Endometrial microvascular endothelial cells (primary cell): ENCODE results near the gene MOV10. TPM values are rescaled to one million over a fixed set of nuclear protein-coding genes. Genes with fewer than 3 reads are reported as not detected.
"Not testable (repeated sequence)": the region's sequence is repeated elsewhere in the genome, so short reads cannot be mapped to it uniquely, and the experiment has no call there.

Experiments
- in situ Hi-C: cut with HindIII; loops from 2 replicates; pipeline ENCODE4 v1.10.0; 2017; ENCODE audit warnings: low sequenced_read_pairs, low pct_unique_long_range_greater_than_20kb; ENCODE audit errors: inconsistent ontology term
- total RNA-seq: library from RNA; depleted of rRNA; stranded (reverse); fragments of >200 nt; gene quantifications from one replicate; pipeline ENCODE4 v1.2.3, GENCODE V29; 2015; ENCODE audit errors: inconsistent ontology term

MOV10 gene
- 44.3 TPM for total RNA-seq

GRCh38 chr1:112674440-112674985 lies at the start of gene MOV10:
Gene MOV10, plus strand, starts transcription at chr1:112674659. Its CDS starts 254 bp downstream, at chr1:112674913.
- in situ Hi-C loops, result no loop called here

- in situ Hi-C loops, result no loop called here
Measured at GRCh38 chr1:112625696-112626095, 48.8 kb upstream of the MOV10 start.

GRCh38 chr1:112626193-112626592 lies 48.3 kb upstream of the MOV10 start:
- in situ Hi-C loops, result no loop called here

GRCh38 chr1:112626887-112627286 lies 47.6 kb upstream of the MOV10 start:
- in situ Hi-C loops, result no loop called here

- in situ Hi-C loops, result no loop called here
Measured at GRCh38 chr1:112628516-112628915, 45.9 kb upstream of the MOV10 start.

- in situ Hi-C loops, result no loop called here
Measured at GRCh38 chr1:112629256-112629655, 45.2 kb upstream of the MOV10 start.

GRCh38 chr1:112633628-112634027 lies 40.8 kb upstream of the MOV10 start:
- in situ Hi-C loops, result no loop called here

GRCh38 chr1:112634367-112634766 lies 40.1 kb upstream of the MOV10 start:
- in situ Hi-C loops, result no loop called here

- in situ Hi-C loops, result no loop called here
Measured at GRCh38 chr1:112636056-112636455, 38.4 kb upstream of the MOV10 start.

GRCh38 chr1:112636597-112637253 lies 37.7 kb upstream of the MOV10 start:
- in situ Hi-C loops, result no loop called here

- in situ Hi-C loops, result no loop called here
Measured at GRCh38 chr1:112637254-112638109, 37.0 kb upstream of the MOV10 start.

- in situ Hi-C loops, result no loop called here
Measured at GRCh38 chr1:112638110-112638428, 36.4 kb upstream of the MOV10 start.

GRCh38 chr1:112640437-112640836 lies 34.0 kb upstream of the MOV10 start:
- in situ Hi-C loops, result not testable (repeated sequence)

- in situ Hi-C loops, result no loop called here
Measured at GRCh38 chr1:112643080-112643479, 31.4 kb upstream of the MOV10 start.

GRCh38 chr1:112646225-112646624 lies 28.2 kb upstream of the MOV10 start:
- in situ Hi-C loops, result no loop called here

GRCh38 chr1:112651205-112651604 lies 23.3 kb upstream of the MOV10 start:
- in situ Hi-C loops, result no loop called here

- in situ Hi-C loops, result no loop called here
Measured at GRCh38 chr1:112665857-112666256, 8.6 kb upstream of the MOV10 start.

GRCh38 chr1:112666946-112667345 lies 7.5 kb upstream of the MOV10 start:
- in situ Hi-C loops, result no loop called here

- in situ Hi-C loops, result no loop called here
Measured at GRCh38 chr1:112672009-112672408, 2.5 kb upstream of the MOV10 start.

- in situ Hi-C loops, result no loop called here
Measured at GRCh38 chr1:112672842-112673241, 1.6 kb upstream of the MOV10 start.
